HepG2 (cell line): ENCODE results near the gene SLC4A7. TPM values are rescaled to one million over a fixed set of nuclear protein-coding genes. Genes with fewer than 3 reads are reported as not detected.
A peak's percentile ranks its signal among the peaks of the same experiment; 100 is the strongest.

Source experiments
- ATF6 ChIP-seq: sonication (generic); formaldehyde crosslinking; conservative IDR thresholded peaks from 2 replicates; pipeline ENCODE4 v1.4.0; 2020; ENCODE audit warnings: missing genetic modification reagents
- DRAP1 ChIP-seq: IDR thresholded peaks from 2 replicates; pipeline ENCODE4 v1.6.1; 2016; ENCODE audit warnings: missing genetic modification reagents, missing compliant biosample characterization
- ELF4 ChIP-seq: sonication (generic); formaldehyde crosslinking; IDR thresholded peaks from 2 replicates; pipeline ENCODE4 v1.5.0; 2020; ENCODE audit warnings: missing genetic modification reagents, mild to moderate bottlenecking, moderate library complexity, borderline replicate concordance
- GATAD1 ChIP-seq: IDR thresholded peaks from 2 replicates; pipeline ENCODE4 v1.6.1; 2016; ENCODE audit warnings: missing genetic modification reagents, missing compliant biosample characterization
- HMG20A ChIP-seq: IDR thresholded peaks from 2 replicates; pipeline ENCODE4 v1.6.1; 2016; ENCODE audit warnings: borderline replicate concordance
- MAFK ChIP-seq, 2 experiments: IDR thresholded peaks in 1 of 2; conservative IDR thresholded peaks in 1 of 2; 2 replicates each; pipeline ENCODE4 v1.6.1; 2011; ENCODE audit warnings: improper control_type of control experiment in 2 of 2, low read length in 2 of 2
- MAZ ChIP-seq, 2 experiments: sonication (generic) in 1 of 2; formaldehyde crosslinking in 1 of 2; IDR thresholded peaks; 2 replicates each; pipeline versions ENCODE4 v1.5.0 to v1.6.1; 2012 to 2020; ENCODE audit warnings: low read depth in 2 of 2, mild to moderate bottlenecking in 2 of 2, borderline replicate concordance in 1 of 2, improper control_type of control experiment in 1 of 2, low read length in 1 of 2, missing genetic modification reagents in 1 of 2, moderate library complexity in 1 of 2
- MYPOP ChIP-seq: sonication (generic); formaldehyde crosslinking; IDR thresholded peaks from 2 replicates; pipeline ENCODE4 v1.8.1; 2023; ENCODE audit warnings: mild to moderate bottlenecking, moderate library complexity, missing genetic modification reagents
- RORA ChIP-seq: sonication (generic); formaldehyde crosslinking; IDR thresholded peaks from 2 replicates; pipeline ENCODE4 v1.5.0; 2020; ENCODE audit warnings: mild to moderate bottlenecking, missing genetic modification reagents, moderate library complexity
- SOX13 ChIP-seq, 3 experiments: fragments of 450-650 bp in 1 of 3; sonication (generic) in 1 of 3; formaldehyde crosslinking in 1 of 3; IDR thresholded peaks in 2 of 3; conservative IDR thresholded peaks in 1 of 3; 2 replicates each; pipeline versions ENCODE4 v1.5.0 to v1.6.1; 2016 to 2020; ENCODE audit warnings: antibody characterized with exemption in 1 of 3, mild to moderate bottlenecking in 1 of 3, missing compliant biosample characterization in 1 of 3, missing genetic modification reagents in 1 of 3, moderate library complexity in 1 of 3
- TEAD2 ChIP-seq: sonication (generic); formaldehyde crosslinking; IDR thresholded peaks from 2 replicates; pipeline ENCODE4 v1.9.0; 2021; ENCODE audit warnings: missing genetic modification reagents
- ZBTB20 ChIP-seq: sonication (generic); formaldehyde crosslinking; IDR thresholded peaks from 2 replicates; pipeline ENCODE4 v1.8.1; 2023; ENCODE audit warnings: missing genetic modification reagents, low read depth, mild to moderate bottlenecking, borderline replicate concordance
- ZNF660 ChIP-seq: sonication (generic); formaldehyde crosslinking; IDR thresholded peaks from 2 replicates; pipeline ENCODE4 v1.5.1; 2020; ENCODE audit warnings: mild to moderate bottlenecking, low read depth, missing genetic modification reagents, borderline replicate concordance
- ZNF687 ChIP-seq: sonication (generic); formaldehyde crosslinking; IDR thresholded peaks from 2 replicates; pipeline ENCODE4 v1.5.1; 2020; ENCODE audit warnings: mild to moderate bottlenecking, missing genetic modification reagents, moderate library complexity
- ZNF788 ChIP-seq: sonication (generic); formaldehyde crosslinking; IDR thresholded peaks from 2 replicates; pipeline ENCODE4 v1.5.0; 2020; ENCODE audit warnings: mild to moderate bottlenecking, missing genetic modification reagents, borderline replicate concordance
- polyA plus RNA-seq, 8 experiments: library from polyadenylated mRNA; depleted of rRNA in 3 of 8; stranded (reverse) in 7 of 8; unstranded in 1 of 8; fragments of >200 nt; fragmentation: Illumina TruSeq in 4 of 8; extraction: Trizol in 4 of 8; gene quantifications; 2 replicates each; pipeline versions ENCODE4 v1.2.1 to v1.2.3, GENCODE V29; 2011 to 2016; ENCODE audit warnings: low read depth in 4 of 8, missing spikeins in 1 of 8, mixed read lengths in 1 of 8; ENCODE audit not compliant: insufficient read depth in 1 of 8
- total RNA-seq, 5 experiments: library from RNA; depleted of rRNA; stranded (reverse); fragments of >200 nt; fragmentation: Illumina TruSeq; extraction: Trizol; gene quantifications; 2 replicates each; pipeline ENCODE4 v1.2.3, GENCODE V29; 2016; ENCODE audit warnings: low read depth in 1 of 5

Gene SLC4A7
- total and polyA plus RNA-seq, 2 of the 13 experiments (the other 11 are each of a cell fraction or from before 2014, with no cell fraction given) = 16.4 to 43.8 TPM

GRCh38 chr3:27376109-27376772 lies 107.9 kb downstream of the SLC4A7 start (continued):
- TF ChIP-seq ZNF687 (no peak), DRAP1 (CRISPR knock-in tag) (no peak), MYPOP (CRISPR knock-in tag) (no peak), MAFK (conservative IDR thresholded peaks at IDR 0.05 in 1 of 2, IDR thresholded peaks at IDR 0.05 in 1 of 2; ENCODE audit: low read length in 2 of 2) (no peak), GATAD1 (CRISPR knock-in tag) (no peak), HMG20A (CRISPR knock-in tag) (peak; percentile 93; the same call in 1 of the 2 replicates), MAZ (IDR thresholded peaks at IDR 0.05; ENCODE audit: borderline replicate concordance, low read depth, low read length) (no peak), MAZ (CRISPR knock-in tag; IDR thresholded peaks at IDR 0.05; ENCODE audit: low read depth) (no peak), ZNF788 (CRISPR knock-in tag) (no peak), TEAD2 (CRISPR knock-in tag) (no peak), ELF4 (CRISPR knock-in tag) (no peak), ATF6 (CRISPR knock-in tag) (no peak), RORA (no peak), ZNF660 (CRISPR knock-in tag) (no peak), SOX13 (IDR thresholded peaks at IDR 0.05) (no peak), SOX13 (CRISPR knock-in tag; conservative IDR thresholded peaks at IDR 0.05 in 1 of 2, IDR thresholded peaks at IDR 0.05 in 1 of 2) (peak in 1 of 2 experiments; percentile 79; a peak in 2 of 4 replicates), ZBTB20 (CRISPR knock-in tag) (peak; percentile 61; the same call in 1 of the 2 replicates)
